RWPE2 (cell line): ENCODE data around the gene MRPL12.

ENCODE experiments used
- ATAC-seq: fragments of 200-7000 bp; cut with Tn5 transposase; 3 replicates; pipeline ENCODE4 v1.9.1; 2021; ENCODE audit warnings: low read depth
- DNase-seq: peaks from one replicate; pipeline ENCODE4 v3.0.0-alpha.2; 2020; ENCODE audit warnings: low spot score
- H3K27ac ChIP-seq: fragments of 450-650 bp; 2 replicates; pipeline ENCODE4 v1.5.1; 2017; ENCODE audit warnings: mild to moderate bottlenecking; ENCODE audit not compliant: poor library complexity, severe bottlenecking
- H3K27me3 ChIP-seq: fragments of 250-450 bp; sonication (Bioruptor Pico); 2 replicates; pipeline ENCODE4 v1.5.1; 2021; ENCODE audit warnings: mild to moderate bottlenecking, moderate library complexity; ENCODE audit not compliant: insufficient read depth, poor library complexity, severe bottlenecking
- H3K36me3 ChIP-seq: fragments of 250-450 bp; sonication (Bioruptor Pico); 2 replicates; pipeline ENCODE4 v1.5.1; 2020; ENCODE audit warnings: low read depth, mild to moderate bottlenecking, moderate library complexity
- H3K4me1 ChIP-seq: fragments of 250-450 bp; sonication (Bioruptor Pico); 2 replicates; pipeline ENCODE4 v1.5.1; 2021; ENCODE audit warnings: mild to moderate bottlenecking, moderate library complexity; ENCODE audit not compliant: insufficient read depth, poor library complexity, severe bottlenecking
- H3K4me3 ChIP-seq: fragments of 250-450 bp; sonication (Bioruptor Pico); 2 replicates; pipeline ENCODE4 v1.5.1; 2021; ENCODE audit warnings: mild to moderate bottlenecking, moderate library complexity; ENCODE audit not compliant: severe bottlenecking
- H3K9me3 ChIP-seq: fragments of 250-450 bp; sonication (Bioruptor Pico); 2 replicates; pipeline ENCODE4 v1.5.1; 2021; ENCODE audit warnings: mild to moderate bottlenecking, moderate library complexity; ENCODE audit not compliant: severe bottlenecking
- TF ChIP-seq, protein P1 (sequence below): fragments of 450-650 bp; IDR thresholded peaks from one replicate; pipeline ENCODE4 v1.5.1; 2017; ENCODE audit warnings: mild to moderate bottlenecking, moderate library complexity; ENCODE audit not compliant: poor library complexity, severe bottlenecking

Gene MRPL12

DNA sequence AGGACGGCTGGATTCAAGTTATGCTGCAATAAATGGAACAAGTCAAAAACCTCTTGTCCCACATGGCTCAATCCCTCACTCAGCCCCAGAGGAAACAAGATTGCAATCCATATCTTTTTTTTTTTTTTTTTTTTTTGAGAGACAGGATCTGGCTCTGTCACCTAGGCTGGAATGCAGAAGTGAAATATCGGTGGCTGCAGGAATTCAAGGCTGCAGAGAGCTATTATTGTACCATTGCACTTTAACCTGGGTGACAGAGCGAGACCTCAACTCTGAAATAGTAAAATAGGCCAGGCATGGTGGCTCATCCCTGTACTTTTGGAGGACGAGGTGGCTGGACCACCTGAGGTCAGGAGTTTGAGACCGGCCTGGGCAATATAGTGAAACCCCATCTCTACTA is 44.1 kb upstream of the MRPL12 start:
- TF ChIP-seq, protein P1, sequence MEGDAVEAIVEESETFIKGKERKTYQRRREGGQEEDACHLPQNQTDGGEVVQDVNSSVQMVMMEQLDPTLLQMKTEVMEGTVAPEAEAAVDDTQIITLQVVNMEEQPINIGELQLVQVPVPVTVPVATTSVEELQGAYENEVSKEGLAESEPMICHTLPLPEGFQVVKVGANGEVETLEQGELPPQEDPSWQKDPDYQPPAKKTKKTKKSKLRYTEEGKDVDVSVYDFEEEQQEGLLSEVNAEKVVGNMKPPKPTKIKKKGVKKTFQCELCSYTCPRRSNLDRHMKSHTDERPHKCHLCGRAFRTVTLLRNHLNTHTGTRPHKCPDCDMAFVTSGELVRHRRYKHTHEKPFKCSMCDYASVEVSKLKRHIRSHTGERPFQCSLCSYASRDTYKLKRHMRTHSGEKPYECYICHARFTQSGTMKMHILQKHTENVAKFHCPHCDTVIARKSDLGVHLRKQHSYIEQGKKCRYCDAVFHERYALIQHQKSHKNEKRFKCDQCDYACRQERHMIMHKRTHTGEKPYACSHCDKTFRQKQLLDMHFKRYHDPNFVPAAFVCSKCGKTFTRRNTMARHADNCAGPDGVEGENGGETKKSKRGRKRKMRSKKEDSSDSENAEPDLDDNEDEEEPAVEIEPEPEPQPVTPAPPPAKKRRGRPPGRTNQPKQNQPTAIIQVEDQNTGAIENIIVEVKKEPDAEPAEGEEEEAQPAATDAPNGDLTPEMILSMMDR, result no peak
- DNase-seq (no peak), ATAC-seq (no peak)
- no peak overlapping the region for H3K27ac ChIP-seq
- H3K4me3 ChIP-seq, result no peak overlapping the region
- H3K4me1 ChIP-seq, result peaks cover 8% of the 10 kb centered on the region
- H3K36me3 ChIP-seq, result no peaks in the 10 kb centered on the region
- no peaks in the 10 kb centered on the region for H3K9me3 ChIP-seq
- no peaks in the 10 kb centered on the region for H3K27me3 ChIP-seq

DNA sequence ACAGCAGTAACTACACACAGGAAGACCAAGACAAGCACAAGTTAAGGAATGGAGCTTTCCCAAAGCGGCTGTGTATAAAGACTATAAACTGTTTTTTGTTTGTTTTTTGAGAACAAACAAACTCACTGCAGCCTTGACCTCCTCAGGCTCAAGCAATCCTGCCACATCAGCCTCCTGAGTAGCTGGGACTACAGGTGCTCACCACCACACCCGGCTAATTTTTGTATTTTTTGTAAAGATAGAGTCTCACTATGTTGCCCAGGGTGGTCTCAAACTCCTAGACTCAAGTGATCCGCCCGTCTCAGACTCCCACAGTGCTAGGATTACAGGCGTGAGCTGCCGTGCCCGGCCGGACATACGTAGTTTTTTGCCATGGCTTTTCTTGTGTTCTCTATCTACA is 42.7 kb upstream of the MRPL12 start:
- Histone ChIP-seq H3K27me3 (no peaks in the 10 kb centered on the region), H3K36me3 (peaks cover 9% of the 10 kb centered on the region; the same call in 1 of the 2 replicates), H3K4me1 (peaks cover 8% of the 10 kb centered on the region), H3K27ac (no peak overlapping the region), H3K9me3 (no peaks in the 10 kb centered on the region), H3K4me3 (no peak overlapping the region)
- no peak for ATAC-seq
- TF ChIP-seq, protein P1, result no peak
- DNase-seq, result no peak

DNA sequence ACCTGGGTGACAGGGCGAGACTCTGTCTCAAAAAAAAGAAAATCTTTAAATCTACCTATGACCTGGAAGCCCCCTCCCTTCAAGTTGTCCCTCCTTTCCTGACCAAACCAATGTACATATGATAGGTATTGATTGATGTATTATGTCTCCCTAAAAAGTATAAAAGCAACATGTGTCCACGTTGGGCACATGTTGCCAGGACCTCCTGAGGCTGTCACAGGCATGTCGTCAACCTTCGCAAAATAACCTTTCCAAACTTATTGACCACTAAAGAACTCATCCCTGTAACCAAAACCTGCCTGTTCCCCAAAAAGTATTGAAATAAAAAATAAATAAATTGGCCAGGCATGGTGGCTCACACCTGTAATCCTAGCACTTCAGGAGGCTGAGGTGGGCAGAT is 41.2 kb upstream of the MRPL12 start:
- H3K4me1 ChIP-seq, result peaks cover 8% of the 10 kb centered on the region
- TF ChIP-seq, protein P1, result no peak
- H3K27ac ChIP-seq, result no peak overlapping the region
- DNase-seq (no peak), ATAC-seq (no peak)
- H3K27me3 ChIP-seq, result no peaks in the 10 kb centered on the region
- no peak overlapping the region for H3K4me3 ChIP-seq
- no peaks in the 10 kb centered on the region for H3K9me3 ChIP-seq
- H3K36me3 ChIP-seq, result peaks cover 9% of the 10 kb centered on the region; the same call in 1 of the 2 replicates

DNA sequence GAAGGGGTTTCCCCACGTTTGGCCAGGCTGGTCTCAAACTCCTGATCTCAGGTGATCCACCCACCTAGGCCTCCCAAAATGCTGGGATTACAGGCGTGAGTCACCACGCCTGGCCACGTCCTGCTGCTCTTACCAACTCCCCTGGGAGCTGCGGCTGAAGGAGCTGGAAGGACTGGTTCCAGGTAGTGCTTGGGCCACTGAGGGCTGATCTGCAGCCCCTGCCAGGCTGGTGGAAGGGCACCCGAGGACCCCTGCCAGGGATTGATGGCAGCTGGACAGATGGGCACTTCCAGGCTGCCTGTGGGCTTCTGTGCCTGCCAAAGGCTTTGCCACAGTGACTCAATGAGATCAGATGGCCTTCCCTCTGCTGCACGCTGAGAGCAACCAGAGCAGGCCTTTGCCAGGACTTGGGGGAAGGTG is 39.1 kb upstream of the MRPL12 start:
- TF ChIP-seq, protein P1, result no peak
- no peak overlapping the region for H3K27ac ChIP-seq
- no peak for ATAC-seq

DNA sequence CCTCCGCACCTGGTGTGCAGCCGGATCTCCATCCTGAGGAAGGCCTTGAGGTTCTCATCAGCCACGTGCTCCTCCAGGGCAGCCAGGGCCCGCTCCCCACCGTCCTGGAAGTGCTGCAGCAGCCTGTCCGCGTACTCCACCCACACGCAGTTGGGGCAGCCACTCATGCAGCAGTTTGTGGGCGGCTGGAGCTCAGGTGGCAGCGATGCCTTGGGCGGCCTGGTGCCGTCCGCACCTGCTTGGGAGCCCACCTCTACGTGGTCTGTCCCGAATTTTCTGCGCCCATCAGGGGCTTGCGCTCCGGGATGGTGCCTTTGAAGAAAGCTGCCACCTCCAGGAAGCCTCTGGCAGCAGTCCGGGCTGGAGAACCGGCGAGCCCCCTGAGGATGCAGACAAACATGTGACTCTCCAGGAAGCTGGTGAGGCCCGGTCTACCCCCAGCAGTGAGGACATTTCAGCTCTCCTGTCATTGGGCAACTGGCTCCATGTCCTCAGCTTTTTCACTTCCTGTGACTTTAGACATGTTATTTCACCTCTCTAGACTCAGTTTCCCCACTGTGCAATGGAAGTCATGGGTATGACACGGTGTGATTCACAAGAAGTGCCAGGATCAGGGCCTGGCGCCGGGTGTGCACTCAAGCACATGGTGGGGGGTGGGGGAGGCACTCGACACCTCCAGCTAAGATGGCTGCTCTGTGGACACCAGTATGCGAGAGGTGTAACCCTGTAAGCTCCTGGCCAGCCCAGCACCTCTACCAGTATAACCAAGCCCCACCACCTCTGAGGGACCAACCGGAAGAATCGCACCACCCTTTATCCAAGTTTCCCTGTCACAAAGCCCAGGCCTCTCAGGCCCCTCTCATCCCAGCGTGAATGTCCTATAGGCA is 37.7 kb upstream of the MRPL12 start:
- no peaks in the 10 kb centered on the region for H3K9me3 ChIP-seq
- H3K4me1 ChIP-seq, result peaks cover 10% of the 10 kb centered on the region
- peaks cover 39% of the 10 kb centered on the region for H3K36me3 ChIP-seq
- DNase-seq (no peak), ATAC-seq (peak; percentile 10)
- peak overlapping the region; percentile 69 for H3K4me3 ChIP-seq
- TF ChIP-seq, protein P1, result no peak
- peak overlapping the region; percentile 75 for H3K27ac ChIP-seq
- H3K27me3 ChIP-seq, result no peaks in the 10 kb centered on the region

More for the DNA sequence above, 39.1 kb upstream of the MRPL12 start:
- peaks cover 25% of the 10 kb centered on the region for H3K36me3 ChIP-seq
- no peak for DNase-seq
- H3K4me1 ChIP-seq, result peaks cover 17% of the 10 kb centered on the region
- H3K9me3 ChIP-seq, result no peaks in the 10 kb centered on the region
- no peaks in the 10 kb centered on the region for H3K27me3 ChIP-seq
- no peak overlapping the region for H3K4me3 ChIP-seq
